Measurements from ENCODE around the gene CCDC102B. TPM values are rescaled to one million over a fixed set of nuclear protein-coding genes. Genes with fewer than 3 reads are reported as not detected.

CCDC102B gene
- total and polyA plus RNA-seq, 9 donors, result 1.8 to 7.0 (median 4.2) TPM

DNA sequence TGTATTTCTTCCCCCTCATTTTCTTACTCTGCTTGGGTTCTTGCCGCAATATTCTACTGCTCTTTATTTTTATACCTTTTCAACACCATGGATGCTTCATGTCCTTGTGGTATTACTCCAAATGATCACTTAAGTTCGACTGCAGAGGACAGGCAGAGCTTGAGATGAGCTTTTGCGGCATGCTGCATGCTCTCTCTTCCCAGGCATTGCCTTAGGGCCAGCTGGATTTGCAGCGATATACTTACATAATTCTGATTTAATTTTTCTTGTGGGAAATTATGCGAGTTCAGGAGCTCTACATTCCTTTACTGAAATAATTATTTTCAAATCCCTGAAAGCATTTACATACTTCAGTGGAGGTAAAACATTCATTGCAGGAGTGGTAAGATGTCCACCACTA lies 288.1 kb downstream of the CCDC102B start:
- intact Hi-C loops (cut with DNase I), result no loop called here
- Histone ChIP-seq H3K27ac (no peak overlapping the region), H3K4me3 (no peak overlapping the region), H3K4me1 (ENCODE audit: insufficient read depth) (no peaks in the 10 kb centered on the region), H3K36me3 (no peaks in the 10 kb centered on the region), H3K9me3 (no peaks in the 10 kb centered on the region), H3K27me3 (peaks cover 2% of the 10 kb centered on the region)
- TF ChIP-seq POLR2A (IDR thresholded peaks at IDR 0.05) (no peak), EP300 (IDR thresholded peaks at IDR 0.05) (no peak), CTCF (IDR thresholded peaks at IDR 0.05) (no peak)
- WGBS, 3 donors, result 76 to 86% (median 80%) methylated on average over 5 of the region's 5 CpGs
- no peak for DNase-seq

DNA sequence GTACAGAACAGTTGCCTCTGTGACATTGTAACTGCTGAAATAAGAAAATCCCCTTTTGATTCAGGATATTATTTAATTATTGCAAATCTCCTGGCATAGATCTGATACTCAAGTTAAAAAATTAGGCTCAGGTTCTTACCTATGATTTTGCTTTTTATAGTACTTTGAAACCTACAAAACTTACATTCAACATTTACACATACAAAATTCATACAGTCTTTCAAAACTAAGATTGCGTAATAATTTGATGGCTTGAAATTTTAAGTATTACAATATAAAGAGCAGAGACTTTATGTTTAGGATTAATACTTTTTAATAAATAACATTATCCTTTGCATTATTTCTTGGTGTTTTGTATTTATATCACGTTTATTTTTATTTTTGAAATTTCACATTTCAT lies 291.1 kb downstream of the CCDC102B start:
- no peaks in the 10 kb centered on the region for H3K4me1 ChIP-seq (ENCODE audit: insufficient read depth)
- no peak overlapping the region for H3K4me3 ChIP-seq
- DNase-seq, result no peak
- no peak overlapping the region for H3K27ac ChIP-seq
- no peaks in the 10 kb centered on the region for H3K9me3 ChIP-seq
- peaks cover 2% of the 10 kb centered on the region for H3K27me3 ChIP-seq
- TF ChIP-seq CTCF (IDR thresholded peaks at IDR 0.05) (no peak), EP300 (IDR thresholded peaks at IDR 0.05) (no peak), POLR2A (IDR thresholded peaks at IDR 0.05) (no peak)
- WGBS, 3 donors, result 93 to 94% (median 93%) methylated on average over 2 of the region's 2 CpGs
- H3K36me3 ChIP-seq, result no peaks in the 10 kb centered on the region
- intact Hi-C loops (cut with DNase I), result no loop called here

- TF ChIP-seq EP300 (IDR thresholded peaks at IDR 0.05) (no peak), POLR2A (IDR thresholded peaks at IDR 0.05) (no peak), CTCF (IDR thresholded peaks at IDR 0.05) (no peak)
- DNase-seq, result no peak
- no peaks in the 10 kb centered on the region for H3K4me1 ChIP-seq (ENCODE audit: insufficient read depth)
- intact Hi-C loops (cut with DNase I), result no loop called here
- WGBS, 3 donors, result 91 to 97% (median 94%) methylated on average over 4 of the region's 4 CpGs
- no peaks in the 10 kb centered on the region for H3K27me3 ChIP-seq
- no peaks in the 10 kb centered on the region for H3K9me3 ChIP-seq
- H3K36me3 ChIP-seq, result no peaks in the 10 kb centered on the region
- H3K27ac ChIP-seq, result no peak overlapping the region
- H3K4me3 ChIP-seq, result no peak overlapping the region
Measured at GRCh38 chr18:69097349-69097748, 299.5 kb downstream of the CCDC102B start.

DNA sequence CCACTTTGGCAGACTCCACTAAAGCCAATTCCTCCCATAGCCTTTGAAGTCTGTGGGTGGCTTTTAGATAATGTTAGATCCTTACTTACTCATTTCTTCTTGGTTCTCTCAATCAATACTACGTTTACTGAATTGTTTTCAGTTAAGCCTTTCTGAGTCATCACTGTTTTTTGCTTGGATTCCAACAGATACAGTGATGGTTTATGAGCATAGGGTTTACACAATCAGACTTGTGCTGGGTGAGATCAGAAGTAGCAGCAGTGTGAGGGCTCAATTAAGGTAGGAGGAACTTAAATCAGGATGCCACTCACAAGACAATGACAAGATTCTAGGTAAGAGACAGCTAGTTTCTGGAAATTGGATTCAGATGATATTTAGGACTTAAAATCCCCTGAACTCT lies 305.1 kb downstream of the CCDC102B start:
- WGBS, 3 donors, result 4 to 13% (median 5%) methylated on average over 1 of the region's 1 CpG
- intact Hi-C loops (cut with DNase I), result no loop called here
- H3K4me1 ChIP-seq (ENCODE audit: insufficient read depth), result no peaks in the 10 kb centered on the region
- H3K9me3 ChIP-seq, result no peaks in the 10 kb centered on the region
- DNase-seq, result no peak
- TF ChIP-seq POLR2A (IDR thresholded peaks at IDR 0.05) (no peak), EP300 (IDR thresholded peaks at IDR 0.05) (no peak), CTCF (IDR thresholded peaks at IDR 0.05) (no peak)
- H3K4me3 ChIP-seq, result no peak overlapping the region
- H3K36me3 ChIP-seq, result no peaks in the 10 kb centered on the region
- no peaks in the 10 kb centered on the region for H3K27me3 ChIP-seq
- H3K27ac ChIP-seq, result no peak overlapping the region

Small RNAs within 50 kb of the gene (small RNA-seq; reads per million reads assigned to genes)
- not detected for gene RNU6-39P

Other genes with a start within 250 kb of the CCDC102B start
- 10 to 100 TPM; 19.5 to 41.9 (median 30.0) TPM for gene TMX3, start 83.0 kb upstream of the CCDC102B start, total RNA-seq
- gene TMX3, start 83.0 kb upstream of the CCDC102B start, polyA plus RNA-seq, result 10 to 100 TPM; 14.8 to 25.3 TPM

Data from ovary (tissue), 9 donors.